Middle frontal gyrus (tissue), 1 donor: ENCODE results near the gene IL11.
"Not testable (repeated sequence)": the region's sequence is repeated elsewhere in the genome, so short reads cannot be mapped to it uniquely, and the experiment has no call there.

Source experiments
- DNase-seq: peaks from one replicate; pipeline ENCODE4 v3.0.0-alpha.2; 2015; ENCODE audit warnings: low spot score; ENCODE audit errors: extremely low spot score

Gene IL11

DNA sequence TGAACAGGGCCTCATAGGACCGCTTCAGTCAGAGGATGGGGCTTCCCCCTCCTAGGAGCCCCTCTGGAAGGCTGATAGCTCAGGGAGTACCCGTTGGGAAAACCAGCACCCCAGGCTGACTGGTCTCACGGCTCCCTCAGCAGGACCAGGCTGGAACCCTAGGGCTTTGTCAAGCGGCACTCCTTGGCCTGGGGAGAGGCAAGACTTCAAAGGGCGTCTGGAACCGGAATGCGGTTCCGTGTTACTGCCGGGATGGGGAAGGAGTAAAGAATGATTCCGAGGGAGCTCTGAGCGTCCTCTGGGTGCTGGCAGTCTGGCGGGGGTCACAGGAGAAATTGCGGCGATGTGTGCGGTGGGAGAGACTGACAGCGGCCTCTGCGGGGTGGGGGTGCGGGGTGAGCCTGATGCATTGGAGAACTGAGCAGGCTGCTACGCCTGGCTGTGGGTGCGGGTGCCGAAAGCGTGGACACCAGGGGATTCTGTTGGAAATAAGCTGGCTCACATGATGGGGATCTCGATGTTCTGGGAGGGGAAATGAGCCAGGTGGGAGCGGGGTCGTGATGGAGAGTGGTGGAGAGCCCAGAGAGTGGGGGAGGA, 17.6 kb downstream of the IL11 start:
- no peak for DNase-seq

GRCh38 chr19:55352040-55352439, 18.2 kb downstream of the IL11 start:
- DNase-seq, result no peak

- no peak for DNase-seq
Observed at GRCh38 chr19:55350620-55351315, 19.5 kb downstream of the IL11 start.

- DNase-seq, result no peak
Observed at GRCh38 chr19:55348317-55349034, 21.8 kb downstream of the IL11 start.

DNA sequence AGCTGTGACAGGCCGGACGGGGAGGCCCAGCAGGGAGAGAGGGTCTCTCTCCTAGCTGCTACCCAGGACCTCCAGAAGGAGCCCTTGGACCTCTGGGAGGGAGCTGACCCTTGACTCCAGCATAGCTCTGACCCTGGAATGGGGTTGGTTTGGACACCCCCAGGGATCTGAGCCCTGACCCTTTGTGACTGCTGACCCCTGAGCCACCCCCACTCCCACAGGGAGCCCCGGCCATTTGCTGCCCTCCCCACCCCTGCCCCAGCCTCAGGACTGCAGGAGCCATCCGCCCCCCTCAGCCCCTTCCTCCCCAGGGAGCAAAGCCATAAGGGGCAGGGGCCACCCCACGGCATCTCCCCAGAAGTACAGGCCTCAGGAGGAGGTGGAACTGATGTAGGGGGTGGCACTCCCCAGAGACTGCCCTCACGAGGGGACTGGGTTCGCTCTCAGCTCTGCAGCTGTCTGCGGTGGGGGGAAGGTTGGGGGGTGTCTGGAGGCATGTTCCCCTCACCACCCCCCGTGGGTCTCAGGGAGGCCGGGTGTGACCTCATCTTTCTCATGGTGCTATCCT, 22.7 kb downstream of the IL11 start:
- no peak for DNase-seq

GRCh38 chr19:55346725-55347441, 23.4 kb downstream of the IL11 start:
- no peak for DNase-seq

- no peak for DNase-seq
Observed at GRCh38 chr19:55345818-55346724, 24.2 kb downstream of the IL11 start.

GRCh38 chr19:55345101-55345817, 25.0 kb downstream of the IL11 start:
- no peak for DNase-seq

- DNase-seq, result no peak
Observed at GRCh38 chr19:55344444-55344843, 25.8 kb downstream of the IL11 start.

DNA sequence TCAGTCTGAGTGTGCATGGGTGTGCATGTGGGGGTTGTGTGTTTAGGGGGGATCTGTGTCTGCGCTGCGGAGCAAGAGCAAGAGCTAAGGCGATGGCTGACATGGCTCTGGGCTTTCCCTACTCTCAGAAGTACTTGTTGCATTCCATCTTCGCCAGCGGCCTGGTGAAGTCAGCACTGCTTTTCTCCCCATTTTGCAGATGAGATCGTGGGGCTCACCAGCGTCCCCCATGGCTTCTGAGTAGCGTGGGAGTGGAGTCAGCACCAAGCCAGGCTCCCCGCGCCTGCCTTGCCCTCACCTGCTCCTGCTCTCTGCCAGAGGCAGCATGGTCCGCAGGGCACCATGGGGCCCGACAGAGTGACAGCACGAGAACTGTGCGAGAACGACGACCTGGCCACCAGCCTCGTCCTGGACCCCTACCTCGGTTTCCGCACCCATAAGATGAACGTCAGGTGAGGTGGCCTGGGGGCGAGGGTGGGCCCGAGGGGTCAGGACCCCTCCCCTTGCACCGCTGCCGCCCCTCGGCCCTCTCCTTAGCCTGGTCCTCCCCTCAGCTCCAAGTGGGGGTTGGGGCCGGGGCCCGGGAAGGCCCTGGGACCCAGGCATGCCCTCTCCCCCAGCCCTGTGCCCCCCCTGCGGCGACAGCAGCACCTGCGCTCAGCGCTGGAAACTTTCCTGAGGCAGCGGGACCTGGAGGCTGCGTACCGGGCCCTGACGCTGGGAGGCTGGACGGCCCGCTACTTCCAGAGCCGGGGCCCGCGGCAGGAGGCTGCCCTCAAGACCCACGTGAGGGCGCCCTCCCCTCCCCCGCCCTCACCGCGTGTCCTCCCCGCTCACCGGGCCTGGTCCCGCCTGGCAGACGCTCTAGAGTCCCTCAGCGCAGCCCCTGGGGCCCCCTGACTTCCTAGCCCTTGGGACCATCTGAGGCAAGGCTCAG, 28.4 kb downstream of the IL11 start:
- no peak for DNase-seq

- DNase-seq, result no peak
Observed at GRCh38 chr19:55341171-55341588, 29.1 kb downstream of the IL11 start.

- DNase-seq, result no peak
Observed at GRCh38 chr19:55340784-55341147, 29.5 kb downstream of the IL11 start.

- DNase-seq, result no peak
Observed at GRCh38 chr19:55339889-55340783, 30.1 kb downstream of the IL11 start.

DNA sequence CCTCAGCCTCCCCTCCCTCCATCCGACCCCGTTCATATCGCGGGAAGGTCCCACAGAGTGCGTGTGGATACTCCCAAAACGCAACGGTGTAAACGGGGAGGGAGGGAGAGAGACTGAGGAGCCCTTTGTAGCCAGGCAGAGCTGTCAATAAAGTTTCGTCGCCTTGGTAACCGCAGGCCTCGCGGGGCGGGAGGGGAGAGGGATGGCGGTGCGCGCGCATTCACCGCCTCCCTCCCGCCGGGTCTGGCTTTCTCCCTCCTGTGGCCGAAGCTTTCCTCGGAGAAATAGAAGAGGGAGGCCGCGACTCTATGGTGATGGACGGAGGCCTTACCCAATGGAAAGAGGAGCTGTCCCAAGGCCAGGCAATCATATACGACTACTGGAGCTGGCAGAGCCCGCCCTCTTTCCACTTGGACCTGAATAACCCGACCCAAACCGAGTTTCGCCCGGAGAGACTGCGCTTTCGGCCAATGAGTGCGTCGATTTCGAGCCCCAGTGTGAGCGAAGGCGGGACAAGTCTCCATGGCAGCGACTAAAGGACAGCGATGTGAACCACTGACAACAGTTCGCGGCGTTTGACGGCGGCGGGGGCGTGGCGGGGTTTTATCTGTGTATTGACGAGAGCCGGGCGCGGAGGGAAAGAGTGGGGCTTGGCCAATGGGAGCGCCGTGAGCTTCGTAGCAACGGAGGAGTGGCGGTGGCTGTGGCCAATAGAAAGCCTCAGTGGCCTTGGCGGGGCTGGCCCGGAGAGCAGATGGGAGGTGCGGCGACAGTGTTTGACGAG, 31.0 kb downstream of the IL11 start, which contains the start of gene KMT5C:
TSS of gene KMT5C (plus strand) at position 772 of the 784 bp plus-strand sequence. CDS start 2,061 bp downstream, outside the sequence.
- DNase-seq, result peak; percentile 100

DNA sequence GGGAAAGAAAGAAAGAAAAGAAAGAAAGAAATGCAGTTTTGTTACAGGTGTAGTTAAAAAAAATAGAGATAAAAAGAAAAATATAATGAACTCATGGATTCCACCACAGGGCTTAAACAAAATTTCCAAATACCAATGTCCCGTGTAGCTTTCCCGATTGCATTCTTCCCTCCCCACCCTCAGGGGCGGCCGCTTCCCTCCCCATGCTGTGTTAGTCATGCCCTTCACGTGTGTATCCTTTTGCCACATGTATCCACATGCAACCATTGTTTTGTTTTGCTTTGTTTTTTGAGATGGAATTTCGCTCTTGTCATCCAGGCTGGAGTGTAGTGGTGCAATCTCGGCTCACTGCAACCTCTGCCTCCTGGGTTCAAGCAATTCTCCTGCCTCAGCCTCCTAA, 34.2 kb downstream of the IL11 start:
- no peak for DNase-seq

DNA sequence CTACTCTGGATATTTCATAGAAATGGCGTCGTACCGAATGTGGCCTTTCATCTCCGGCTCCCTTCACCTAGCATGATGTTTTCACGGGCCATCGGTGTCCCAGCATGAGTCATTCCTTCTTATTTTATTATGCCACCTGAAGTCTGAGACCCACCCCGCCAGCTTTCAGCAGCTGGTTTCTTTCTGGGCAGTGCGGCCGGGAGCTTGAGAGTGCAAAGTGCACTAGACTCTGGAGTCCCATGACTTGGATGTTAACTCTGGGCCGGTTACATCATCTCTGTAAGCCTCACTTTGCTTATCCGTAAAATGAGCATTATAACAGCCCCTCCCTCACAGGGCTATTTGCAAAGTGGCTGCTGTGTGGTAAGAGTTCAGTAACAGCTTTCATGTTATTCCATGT, 36.4 kb downstream of the IL11 start:
- no peak for DNase-seq

- DNase-seq, result not testable (repeated sequence)
Observed at GRCh38 chr19:55329791-55330190, 40.5 kb downstream of the IL11 start.
